ENCODE measurements around the gene HSPA5. TPM values are rescaled to one million over a fixed set of nuclear protein-coding genes. Genes with fewer than 3 reads are reported as not detected.
A peak's percentile ranks its signal among the peaks of the same experiment; 100 is the strongest.
"Not testable (repeated sequence)": the region's sequence is repeated elsewhere in the genome, so short reads cannot be mapped to it uniquely, and the experiment has no call there.

Gene HSPA5
- total RNA-seq, 1 donor from 2014 or later = 202 TPM

DNA sequence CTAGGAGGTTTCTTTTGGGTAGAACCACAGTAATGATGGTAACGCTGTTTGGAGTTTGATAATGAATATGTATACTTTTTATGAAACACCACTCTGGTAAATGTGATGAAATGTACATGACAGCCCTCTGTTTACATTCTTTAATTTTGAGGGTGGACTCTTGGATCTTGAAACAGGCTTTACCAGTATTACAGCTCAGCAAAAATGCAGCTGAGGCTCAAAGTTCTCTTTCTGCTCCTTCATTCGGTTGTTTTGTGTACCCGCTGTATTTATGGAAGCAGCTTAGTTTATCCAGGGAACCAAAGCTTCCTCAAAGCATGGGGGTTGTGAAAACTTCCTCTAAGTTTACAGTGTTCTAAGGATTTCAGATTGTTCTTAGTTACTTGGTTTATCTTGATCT lies 31.6 kb upstream of the HSPA5 start:
- H3K27ac ChIP-seq (replicated peaks) = no peak overlapping the region
- TF ChIP-seq CTCF (IDR thresholded peaks at IDR 0.05; ENCODE audit: borderline replicate concordance) = no peak
- H3K4me3 ChIP-seq = no peak overlapping the region
- peaks cover 39% of the 10 kb centered on the region for H3K4me1 ChIP-seq
- intact Hi-C loops (cut with micrococcal nuclease) = no loop called here
- peaks cover 14% of the 10 kb centered on the region for H3K36me3 ChIP-seq
- H3K9me3 ChIP-seq (replicated peaks) = no peaks in the 10 kb centered on the region
- H3K27me3 ChIP-seq (ENCODE audit: low read depth) = no peaks in the 10 kb centered on the region
- no peak for DNase-seq

DNA sequence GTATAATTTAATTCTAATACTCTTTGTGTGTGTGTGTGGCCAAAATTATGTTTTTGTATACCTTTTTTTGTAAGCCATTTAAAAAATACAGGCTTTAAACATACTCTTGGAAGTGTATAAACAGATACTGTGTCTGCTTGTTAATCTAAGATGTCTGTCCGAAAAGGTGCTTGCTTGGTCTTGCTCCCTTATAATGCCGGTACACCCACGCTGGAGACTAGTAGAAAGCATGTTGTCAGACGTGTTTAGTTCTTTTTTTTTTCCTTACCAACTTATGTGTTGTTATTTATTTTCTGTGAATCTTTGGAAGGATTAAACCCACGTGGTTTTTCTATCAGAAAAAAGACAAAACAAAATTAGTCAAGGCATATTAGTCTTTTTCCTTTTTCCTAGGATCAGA lies 29.9 kb upstream of the HSPA5 start:
- H3K4me1 ChIP-seq = peaks cover 35% of the 10 kb centered on the region
- no peak for TF ChIP-seq CTCF (IDR thresholded peaks at IDR 0.05; ENCODE audit: borderline replicate concordance)
- no peak for DNase-seq
- H3K9me3 ChIP-seq (replicated peaks) = no peaks in the 10 kb centered on the region
- no peak overlapping the region for H3K27ac ChIP-seq (replicated peaks)
- intact Hi-C loops (cut with micrococcal nuclease) = no loop called here
- no peak overlapping the region for H3K4me3 ChIP-seq
- H3K27me3 ChIP-seq (ENCODE audit: low read depth) = no peaks in the 10 kb centered on the region
- H3K36me3 ChIP-seq = peaks cover 25% of the 10 kb centered on the region

GRCh38 chr9:125269014-125269397 lies 27.9 kb upstream of the HSPA5 start:
- Histone ChIP-seq H3K27ac (replicated peaks) (no peak overlapping the region), H3K4me1 (peaks cover 42% of the 10 kb centered on the region), H3K27me3 (ENCODE audit: low read depth) (no peaks in the 10 kb centered on the region), H3K9me3 (replicated peaks) (no peaks in the 10 kb centered on the region), H3K36me3 (peaks cover 25% of the 10 kb centered on the region), H3K4me3 (no peak overlapping the region)
- DNase-seq = no peak
- no peak for TF ChIP-seq CTCF (IDR thresholded peaks at IDR 0.05; ENCODE audit: borderline replicate concordance)
- intact Hi-C loops (cut with micrococcal nuclease) = no loop called here

- peaks cover 47% of the 10 kb centered on the region for H3K4me1 ChIP-seq
- intact Hi-C loops (cut with micrococcal nuclease) = no loop called here
Observed at GRCh38 chr9:125268394-125269013, 27.4 kb upstream of the HSPA5 start.

GRCh38 chr9:125264068-125264467 lies 22.9 kb upstream of the HSPA5 start:
- H3K4me3 ChIP-seq; H3K27ac ChIP-seq (replicated peaks); H3K9me3 ChIP-seq (replicated peaks); H3K27me3 ChIP-seq (ENCODE audit: low read depth); DNase-seq; intact Hi-C loops (cut with micrococcal nuclease): not testable (repeated sequence)
- Histone ChIP-seq H3K36me3 (peaks cover 16% of the 10 kb centered on the region), H3K4me1 (peaks cover 46% of the 10 kb centered on the region)

More at GRCh38 chr9:125268394-125269013, 27.4 kb upstream of the HSPA5 start:
- H3K4me3 ChIP-seq = no peak overlapping the region
- H3K36me3 ChIP-seq = peaks cover 28% of the 10 kb centered on the region
- no peak for DNase-seq
- H3K9me3 ChIP-seq (replicated peaks) = no peaks in the 10 kb centered on the region
- H3K27me3 ChIP-seq (ENCODE audit: low read depth) = no peaks in the 10 kb centered on the region
- H3K27ac ChIP-seq (replicated peaks) = no peak overlapping the region
- no peak for TF ChIP-seq CTCF (IDR thresholded peaks at IDR 0.05; ENCODE audit: borderline replicate concordance)

DNA sequence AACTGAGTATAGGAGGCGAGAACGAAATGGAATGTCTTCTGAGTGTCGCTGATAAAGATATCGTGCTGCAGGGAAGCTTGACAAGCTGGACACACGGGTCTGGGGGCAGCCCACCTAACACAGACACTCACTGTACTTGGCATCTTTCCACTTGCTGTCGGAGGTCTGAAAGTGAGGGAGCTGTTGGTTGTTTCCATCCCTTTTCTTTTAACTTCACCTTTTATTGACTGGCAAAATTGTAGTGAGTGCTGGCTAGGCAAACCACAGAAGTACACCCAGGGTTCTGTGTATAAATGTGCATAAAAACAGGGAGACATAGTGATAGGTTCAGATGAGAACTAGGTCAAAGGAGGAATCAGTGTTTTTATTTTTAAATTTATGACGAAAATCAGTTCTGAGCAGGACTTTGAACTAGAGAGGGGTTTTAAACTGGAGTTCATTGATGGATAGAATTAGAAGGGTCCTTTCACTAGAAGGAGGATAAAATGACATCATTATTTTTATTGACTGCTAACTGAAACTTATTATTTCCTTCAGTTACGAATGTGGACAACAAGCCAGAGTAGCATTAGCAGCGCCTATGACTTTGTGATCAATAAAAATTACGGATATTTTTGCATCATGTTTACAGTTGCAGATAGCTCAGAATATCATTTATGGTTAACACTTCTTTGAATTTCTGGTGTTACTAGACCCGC lies 21.3 kb upstream of the HSPA5 start:
- intact Hi-C loops (cut with micrococcal nuclease) = no loop called here

More for the DNA sequence above, 21.3 kb upstream of the HSPA5 start:
- TF ChIP-seq CTCF (IDR thresholded peaks at IDR 0.05; ENCODE audit: borderline replicate concordance) = no peak
- H3K27me3 ChIP-seq (ENCODE audit: low read depth) = no peaks in the 10 kb centered on the region
- no peak for DNase-seq
- H3K4me1 ChIP-seq = peaks cover 37% of the 10 kb centered on the region
- peak overlapping the region; percentile 99 for H3K4me3 ChIP-seq
- H3K27ac ChIP-seq (replicated peaks) = peak overlapping the region; percentile 90
- peaks cover 15% of the 10 kb centered on the region for H3K36me3 ChIP-seq
- H3K9me3 ChIP-seq (replicated peaks) = no peaks in the 10 kb centered on the region
